ENCODE data around the gene CCDC28B.

- TF ChIP-seq CTCF (IDR thresholded peaks at IDR 0.05; ENCODE audit: poor library complexity, severe bottlenecking): peak; percentile 42
- no peak for TF ChIP-seq REST (IDR thresholded peaks at IDR 0.05; ENCODE audit: borderline replicate concordance)
- TF ChIP-seq POLR2AphosphoS5 (IDR thresholded peaks at IDR 0.05): no peak
- no peak for TF ChIP-seq SMC3 (conservative IDR thresholded peaks at IDR 0.05; ENCODE audit: poor library complexity)
- no peak for TF ChIP-seq EZH2 (IDR thresholded peaks at IDR 0.05; ENCODE audit: borderline replicate concordance, insufficient read depth, low read length, poor library complexity, severe bottlenecking)
Observed at GRCh38 chr1:32247983-32248889, 47.8 kb downstream of the CCDC28B start.
